Measurements from ENCODE around the gene ZNF865. TPM values are rescaled to one million over a fixed set of nuclear protein-coding genes. Genes with fewer than 3 reads are reported as not detected.

Gene ZNF865
- total and polyA plus RNA-seq, 2 donors (not counting 1 experiment from before 2014, with no cell fraction given) = 1.2 TPM

- H3K36me3 ChIP-seq (ENCODE audit: control insufficient read depth, insufficient read depth, low read length) = peaks cover 5% of the 10 kb centered on the region
- H3K9me3 ChIP-seq (ENCODE audit: control insufficient read depth, insufficient read depth, low read depth, low read length) = no peaks in the 10 kb centered on the region
- peak overlapping the region in 1 of 4 experiments; percentile 99 for H3K4me3 ChIP-seq (replicated peaks in 1 of 4; ENCODE audit: control extremely low read depth in 1 of 4, insufficient read depth in 1 of 4, low read depth in 3 of 4, low read length in 4 of 4)
- no peak overlapping the region for H3K27ac ChIP-seq (ENCODE audit: insufficient read depth, low read length)
- no peaks in the 10 kb centered on the region for H4K20me1 ChIP-seq (ENCODE audit: control insufficient read depth, extremely low read depth, insufficient read depth, low read length)
- no peak overlapping the region for H2AFZ ChIP-seq (ENCODE audit: low read length)
- H3K27me3 ChIP-seq (ENCODE audit: control insufficient read depth, insufficient read depth, low read length) = no peaks in the 10 kb centered on the region
- H3K4me2 ChIP-seq (ENCODE audit: extremely low read depth, insufficient read depth, low read length) = no peak overlapping the region
- H3K79me2 ChIP-seq (ENCODE audit: control insufficient read depth, insufficient read depth, low read length) = peaks cover 42% of the 10 kb centered on the region
- H3K9ac ChIP-seq (ENCODE audit: insufficient read depth, low read length) = no peak overlapping the region
- peaks cover 12% of the 10 kb centered on the region for H3K4me1 ChIP-seq (ENCODE audit: control insufficient read depth, extremely low read depth, insufficient read depth, low read length)
- no peak for DNase-seq (ENCODE audit: low read depth in 2 of 2)
- no peak for TF ChIP-seq EZH2 (IDR thresholded peaks at IDR 0.05; ENCODE audit: low read length, missing control alignments)
- TF ChIP-seq CTCF (conservative IDR thresholded peaks at IDR 0.05 in 1 of 2, IDR thresholded peaks at IDR 0.05 in 1 of 2; ENCODE audit: low read depth in 1 of 2, low read length in 2 of 2) = no peak
These were observed 31.3 kb downstream of the ZNF865 start for GRCh38 chr19:55636723-55637122.

GRCh38 chr19:55637534-55637933, 32.1 kb downstream of the ZNF865 start:
- H3K4me3 ChIP-seq (replicated peaks in 1 of 4; ENCODE audit: control extremely low read depth in 1 of 4, insufficient read depth in 1 of 4, low read depth in 3 of 4, low read length in 4 of 4) = no peak overlapping the region
- no peak overlapping the region for H3K4me2 ChIP-seq (ENCODE audit: extremely low read depth, insufficient read depth, low read length)
- no peaks in the 10 kb centered on the region for H3K9me3 ChIP-seq (ENCODE audit: control insufficient read depth, insufficient read depth, low read depth, low read length)
- peaks cover 45% of the 10 kb centered on the region for H3K79me2 ChIP-seq (ENCODE audit: control insufficient read depth, insufficient read depth, low read length)
- H2AFZ ChIP-seq (ENCODE audit: low read length) = no peak overlapping the region
- H3K9ac ChIP-seq (ENCODE audit: insufficient read depth, low read length) = no peak overlapping the region
- no peaks in the 10 kb centered on the region for H4K20me1 ChIP-seq (ENCODE audit: control insufficient read depth, extremely low read depth, insufficient read depth, low read length)
- H3K27me3 ChIP-seq (ENCODE audit: control insufficient read depth, insufficient read depth, low read length) = no peaks in the 10 kb centered on the region
- DNase-seq (ENCODE audit: low read depth in 2 of 2) = no peak
- H3K27ac ChIP-seq (ENCODE audit: insufficient read depth, low read length) = no peak overlapping the region
- TF ChIP-seq CTCF (conservative IDR thresholded peaks at IDR 0.05 in 1 of 2, IDR thresholded peaks at IDR 0.05 in 1 of 2; ENCODE audit: low read depth in 1 of 2, low read length in 2 of 2) (no peak), EZH2 (IDR thresholded peaks at IDR 0.05; ENCODE audit: low read length, missing control alignments) (no peak)
- peaks cover 5% of the 10 kb centered on the region for H3K36me3 ChIP-seq (ENCODE audit: control insufficient read depth, insufficient read depth, low read length)
- peaks cover 12% of the 10 kb centered on the region for H3K4me1 ChIP-seq (ENCODE audit: control insufficient read depth, extremely low read depth, insufficient read depth, low read length)

GRCh38 chr19:55638864-55639359, 33.5 kb downstream of the ZNF865 start:
- peaks cover 52% of the 10 kb centered on the region for H3K79me2 ChIP-seq (ENCODE audit: control insufficient read depth, insufficient read depth, low read length)
- no peak overlapping the region for H3K4me3 ChIP-seq (replicated peaks in 1 of 4; ENCODE audit: control extremely low read depth in 1 of 4, insufficient read depth in 1 of 4, low read depth in 3 of 4, low read length in 4 of 4)
- no peak overlapping the region for H2AFZ ChIP-seq (ENCODE audit: low read length)
- H3K4me1 ChIP-seq (ENCODE audit: control insufficient read depth, extremely low read depth, insufficient read depth, low read length) = peaks cover 19% of the 10 kb centered on the region
- peak; percentile 28 to 33 for DNase-seq (ENCODE audit: low read depth in 2 of 2)
- no peaks in the 10 kb centered on the region for H3K27me3 ChIP-seq (ENCODE audit: control insufficient read depth, insufficient read depth, low read length)
- H3K27ac ChIP-seq (ENCODE audit: insufficient read depth, low read length) = no peak overlapping the region
- H3K9ac ChIP-seq (ENCODE audit: insufficient read depth, low read length) = no peak overlapping the region
- no peaks in the 10 kb centered on the region for H3K9me3 ChIP-seq (ENCODE audit: control insufficient read depth, insufficient read depth, low read depth, low read length)
- H3K36me3 ChIP-seq (ENCODE audit: control insufficient read depth, insufficient read depth, low read length) = peaks cover 5% of the 10 kb centered on the region
- TF ChIP-seq EZH2 (IDR thresholded peaks at IDR 0.05; ENCODE audit: low read length, missing control alignments) (no peak), CTCF (conservative IDR thresholded peaks at IDR 0.05 in 1 of 2, IDR thresholded peaks at IDR 0.05 in 1 of 2; ENCODE audit: low read depth in 1 of 2, low read length in 2 of 2) (peak; percentile 46 to 48)
- H4K20me1 ChIP-seq (ENCODE audit: control insufficient read depth, extremely low read depth, insufficient read depth, low read length) = no peaks in the 10 kb centered on the region
- no peak overlapping the region for H3K4me2 ChIP-seq (ENCODE audit: extremely low read depth, insufficient read depth, low read length)

Measured in fibroblast of lung (primary cell).